Caco-2 (cell line): Measurements from ENCODE around the gene WDCP. TPM values are rescaled to one million over a fixed set of nuclear protein-coding genes. Genes with fewer than 3 reads are reported as not detected.

Experiments
- BruUV-seq: library from RNA; stranded (reverse); fragments of 400-500 nt; replicated peaks from 2 replicates; lab custom pipeline; 2021; lab: Mats Ljungman, UMichigan
- CTCF ChIA-PET: fragments of 300-600 bp; sonication (Branson Sonifier 250); formaldehyde crosslinking; loops from one replicate; lab custom pipeline; 2022; ENCODE audit warnings: antibody characterized with exemption; lab: Charles Lee
- POLR2A ChIA-PET: fragments of 300-600 bp; sonication (Branson Sonifier 250); formaldehyde crosslinking; loops from one replicate; lab custom pipeline; 2022; ENCODE audit warnings: antibody characterized with exemption; lab: Charles Lee
- DNase-seq, 2 experiments: peaks; one replicate each; pipeline versions ENCODE4 v3.0.0 to v3.0.0-alpha.2; 2020 to 2022
- H3K27me3 ChIP-seq: replicated peaks from 2 replicates; pipeline ENCODE4 v1.6.0; 2011; ENCODE audit warnings: low read length; ENCODE audit not compliant: control insufficient read depth, insufficient read depth
- H3K36me3 ChIP-seq: 2 replicates; pipeline ENCODE4 v1.5.1; 2011; ENCODE audit warnings: low read length; ENCODE audit not compliant: control insufficient read depth, insufficient read depth
- H3K4me1 ChIP-seq: fragments of 250-450 bp; sonication (Bioruptor Pico); 2 replicates; pipeline ENCODE4 v1.5.1; 2020; ENCODE audit warnings: mild to moderate bottlenecking
- H3K4me3 ChIP-seq: 2 replicates; pipeline ENCODE4 v1.5.1; 2011; ENCODE audit warnings: low read depth, mild to moderate bottlenecking, control low read depth, low read length
- H3K9me3 ChIP-seq: fragments of 250-450 bp; sonication (Bioruptor Pico); 2 replicates; pipeline ENCODE4 v1.5.1; 2020; ENCODE audit warnings: mild to moderate bottlenecking, moderate library complexity
- H3K27ac Mint-ChIP-seq: one replicate; pipeline ENCODE4 v1.8.0; 2022; ENCODE audit warnings: mixed read lengths; ENCODE audit not compliant: unreplicated experiment
- H3K27me3 Mint-ChIP-seq: one replicate; pipeline ENCODE4 v1.8.0; 2022; ENCODE audit warnings: mixed read lengths; ENCODE audit not compliant: insufficient read depth, unreplicated experiment
- H3K36me3 Mint-ChIP-seq: one replicate; pipeline ENCODE4 v1.8.0; 2022; ENCODE audit warnings: mild to moderate bottlenecking, mixed read lengths; ENCODE audit not compliant: insufficient read depth, unreplicated experiment
- H3K4me1 Mint-ChIP-seq: one replicate; pipeline ENCODE4 v1.8.0; 2022; ENCODE audit warnings: low read depth, mixed read lengths; ENCODE audit not compliant: unreplicated experiment
- H3K4me3 Mint-ChIP-seq: one replicate; pipeline ENCODE4 v1.8.0; 2022; ENCODE audit warnings: mild to moderate bottlenecking, moderate library complexity, mixed read lengths; ENCODE audit not compliant: unreplicated experiment
- H3K9me3 Mint-ChIP-seq: one replicate; pipeline ENCODE4 v1.8.0; 2022; ENCODE audit warnings: mixed read lengths; ENCODE audit not compliant: unreplicated experiment
- intact Hi-C: fragments of 100-400 bp; cut with micrococcal nuclease; formaldehyde crosslinking; loops from one replicate; pipeline ENCODE4 v1.10.0; 2022; ENCODE audit not compliant: unreplicated experiment
- total RNA-seq: library from RNA; stranded (reverse); gene quantifications from 2 replicates; pipeline ENCODE4 v1.2.3, GENCODE V29; 2022
- TF ChIP-seq, protein P1 (sequence below), 2 experiments: fragments of 200-600 bp in 1 of 2; IDR thresholded peaks; 1 replicate in 1 of 2; 2 replicates in 1 of 2; pipeline versions ENCODE4 v1.5.1 to v1.8.0; 2011 to 2022; ENCODE audit warnings: antibody characterized with exemption in 1 of 2, control low read depth in 1 of 2, inconsistent platforms in 1 of 2, low read depth in 1 of 2, low read length in 1 of 2, mild to moderate bottlenecking in 1 of 2, moderate library complexity in 1 of 2; ENCODE audit not compliant: insufficient read depth in 1 of 2, severe bottlenecking in 1 of 2, unreplicated experiment in 1 of 2

Gene WDCP
- total RNA-seq, 1 experiment from 2014 or later, result 13.0 TPM

DNA sequence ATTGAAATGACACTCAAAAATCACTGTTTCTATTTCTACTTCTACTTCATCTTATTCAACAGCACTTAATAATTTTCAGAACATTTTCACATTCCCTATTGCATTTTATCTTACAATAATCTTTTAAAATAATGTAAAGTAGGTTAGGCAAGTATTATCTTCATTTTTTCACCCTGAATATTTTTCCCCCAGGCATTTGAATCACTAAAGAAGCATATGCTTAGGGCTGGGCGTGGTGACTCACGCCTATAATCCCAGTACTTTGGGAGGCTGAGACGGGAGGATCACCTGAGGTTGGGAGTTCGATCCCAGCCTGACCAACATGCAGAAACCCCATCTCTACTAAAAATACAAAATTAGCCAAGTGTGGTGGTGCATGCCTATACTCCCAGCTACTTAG, 6.7 kb downstream of the WDCP start:
- Mint-ChIP-seq H3K4me1 (peaks cover 7% of the 10 kb centered on the region), H3K27me3 (no peaks in the 10 kb centered on the region), H3K9me3 (no peaks in the 10 kb centered on the region), H3K36me3 (no peaks in the 10 kb centered on the region), H3K4me3 (no peak overlapping the region), H3K27ac (no peak overlapping the region)
- no peak for DNase-seq
- Histone ChIP-seq H3K4me3 (no peak overlapping the region), H3K9me3 (no peaks in the 10 kb centered on the region), H3K36me3 (no peaks in the 10 kb centered on the region), H3K27me3 (no peaks in the 10 kb centered on the region), H3K4me1 (no peaks in the 10 kb centered on the region)
- no TSS peak for BruUV-seq
- intact Hi-C loops, result no loop called here
- POLR2A ChIA-PET, result no interaction called here
- TF ChIP-seq, protein P1, sequence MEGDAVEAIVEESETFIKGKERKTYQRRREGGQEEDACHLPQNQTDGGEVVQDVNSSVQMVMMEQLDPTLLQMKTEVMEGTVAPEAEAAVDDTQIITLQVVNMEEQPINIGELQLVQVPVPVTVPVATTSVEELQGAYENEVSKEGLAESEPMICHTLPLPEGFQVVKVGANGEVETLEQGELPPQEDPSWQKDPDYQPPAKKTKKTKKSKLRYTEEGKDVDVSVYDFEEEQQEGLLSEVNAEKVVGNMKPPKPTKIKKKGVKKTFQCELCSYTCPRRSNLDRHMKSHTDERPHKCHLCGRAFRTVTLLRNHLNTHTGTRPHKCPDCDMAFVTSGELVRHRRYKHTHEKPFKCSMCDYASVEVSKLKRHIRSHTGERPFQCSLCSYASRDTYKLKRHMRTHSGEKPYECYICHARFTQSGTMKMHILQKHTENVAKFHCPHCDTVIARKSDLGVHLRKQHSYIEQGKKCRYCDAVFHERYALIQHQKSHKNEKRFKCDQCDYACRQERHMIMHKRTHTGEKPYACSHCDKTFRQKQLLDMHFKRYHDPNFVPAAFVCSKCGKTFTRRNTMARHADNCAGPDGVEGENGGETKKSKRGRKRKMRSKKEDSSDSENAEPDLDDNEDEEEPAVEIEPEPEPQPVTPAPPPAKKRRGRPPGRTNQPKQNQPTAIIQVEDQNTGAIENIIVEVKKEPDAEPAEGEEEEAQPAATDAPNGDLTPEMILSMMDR (IDR thresholded peaks at IDR 0.05; ENCODE audit: insufficient read depth in 1 of 2, low read depth in 1 of 2, low read length in 1 of 2, severe bottlenecking in 1 of 2, unreplicated experiment in 1 of 2), result no peak
- CTCF ChIA-PET, result no interaction called here

DNA sequence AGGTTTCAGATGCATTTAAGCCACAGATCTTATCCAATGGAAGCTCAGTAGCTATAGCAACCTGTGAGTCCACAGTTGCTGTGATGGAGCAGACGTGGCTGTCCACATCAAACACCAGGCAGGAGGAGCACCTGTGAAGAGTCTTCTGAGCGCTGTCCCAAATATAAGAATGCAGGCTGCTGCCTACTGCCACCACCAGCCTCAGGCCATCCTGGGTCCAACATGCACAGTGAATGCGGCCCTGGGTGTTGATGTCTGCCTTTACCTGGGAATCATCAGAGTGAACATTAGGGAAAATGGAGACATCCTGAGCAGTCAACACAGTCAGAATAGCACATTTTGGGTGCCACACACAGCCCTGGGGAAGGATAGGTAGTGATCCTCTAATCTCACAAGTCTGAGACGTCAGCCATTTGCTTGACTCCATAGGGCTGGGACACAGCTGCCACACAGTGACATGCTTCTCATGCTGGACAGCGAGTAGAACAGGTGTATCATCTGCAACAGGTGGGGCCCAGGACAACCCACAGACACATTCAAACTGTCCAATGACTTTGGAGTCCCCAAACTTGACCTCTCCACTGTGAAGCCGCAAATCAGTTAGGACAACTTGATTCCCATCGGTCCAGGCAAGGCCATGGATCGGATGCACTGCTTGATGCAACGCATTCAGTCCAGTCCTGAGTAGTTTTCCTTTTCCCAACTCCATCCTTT, 8.2 kb downstream of the WDCP start:
- TF ChIP-seq, protein P1 (IDR thresholded peaks at IDR 0.05; ENCODE audit: insufficient read depth in 1 of 2, low read depth in 1 of 2, low read length in 1 of 2, severe bottlenecking in 1 of 2, unreplicated experiment in 1 of 2), result no peak
- no peak overlapping the region for H3K27ac Mint-ChIP-seq
- Histone ChIP-seq H3K27me3 (no peaks in the 10 kb centered on the region), H3K9me3 (no peaks in the 10 kb centered on the region), H3K4me1 (no peaks in the 10 kb centered on the region), H3K36me3 (no peaks in the 10 kb centered on the region), H3K4me3 (no peak overlapping the region)
- POLR2A ChIA-PET, result interaction anchor here (0.6 kb wide), 1 partner anchor 13 kb away, joined by 3 read pairs; no protein-coding TSS in a partner anchor
- no peak overlapping the region for H3K4me3 Mint-ChIP-seq
- H3K9me3 Mint-ChIP-seq, result no peaks in the 10 kb centered on the region
- intact Hi-C loops, result no loop called here
- no peaks in the 10 kb centered on the region for H3K36me3 Mint-ChIP-seq
- H3K27me3 Mint-ChIP-seq, result no peaks in the 10 kb centered on the region
- CTCF ChIA-PET, result no interaction called here
- no peaks in the 10 kb centered on the region for H3K4me1 Mint-ChIP-seq
- BruUV-seq, result no TSS peak
- no peak for DNase-seq

DNA sequence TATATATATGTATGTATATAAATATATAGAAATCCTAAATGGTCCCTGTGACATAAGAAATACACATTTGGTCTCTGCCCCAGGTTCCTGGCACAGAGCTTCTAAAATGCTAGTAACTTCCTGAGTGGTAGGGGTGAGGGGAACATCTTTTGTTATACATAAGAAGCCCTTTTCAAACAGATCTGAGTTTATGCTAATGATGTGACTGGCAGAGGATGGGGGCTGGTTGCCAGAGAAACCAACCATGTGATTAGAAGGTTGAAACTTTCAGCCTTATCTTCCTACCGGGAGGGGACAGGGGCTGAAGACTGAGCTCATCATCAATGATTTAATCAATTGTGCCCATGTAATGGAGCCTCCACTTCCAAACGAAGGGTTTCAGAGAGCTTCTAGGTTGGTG, 21.0 kb downstream of the WDCP start:
- no peak for DNase-seq
- Mint-ChIP-seq H3K4me1 (no peaks in the 10 kb centered on the region), H3K27me3 (no peaks in the 10 kb centered on the region), H3K36me3 (peaks cover 7% of the 10 kb centered on the region), H3K27ac (no peak overlapping the region), H3K4me3 (no peak overlapping the region), H3K9me3 (no peaks in the 10 kb centered on the region)
- Histone ChIP-seq H3K27me3 (no peaks in the 10 kb centered on the region), H3K4me3 (no peak overlapping the region), H3K9me3 (no peaks in the 10 kb centered on the region), H3K4me1 (no peaks in the 10 kb centered on the region), H3K36me3 (peaks cover 2% of the 10 kb centered on the region; the same call in 1 of the 2 replicates)
- intact Hi-C loops, result no loop called here
- TF ChIP-seq, protein P1 (IDR thresholded peaks at IDR 0.05; ENCODE audit: insufficient read depth in 1 of 2, low read depth in 1 of 2, low read length in 1 of 2, severe bottlenecking in 1 of 2, unreplicated experiment in 1 of 2), result no peak
- no TSS peak for BruUV-seq
- CTCF ChIA-PET, result interaction anchor here (0.6 kb wide), 1 partner anchor 196 kb away, joined by 3 read pairs; no protein-coding TSS in a partner anchor
- POLR2A ChIA-PET, result no interaction called here
